H1 (cell line): ENCODE results near the gene NETO1.

Source experiments
- GABPA ChIP-seq: IDR thresholded peaks from 2 replicates; pipeline ENCODE4 v1.6.1; 2011; ENCODE audit warnings: mild to moderate bottlenecking, low read length, moderate library complexity, borderline replicate concordance; ENCODE audit not compliant: insufficient read depth
- RAD21 ChIP-seq, 2 experiments: IDR thresholded peaks in 1 of 2; conservative IDR thresholded peaks in 1 of 2; 2 replicates each; pipeline ENCODE4 v1.6.1; 2011; ENCODE audit warnings: low read depth in 2 of 2, low read length in 2 of 2, improper control_type of control experiment in 1 of 2, inconsistent platforms in 1 of 2, mild to moderate bottlenecking in 1 of 2, moderate library complexity in 1 of 2
- SP1 ChIP-seq: IDR thresholded peaks from 2 replicates; pipeline ENCODE4 v1.6.1; 2011; ENCODE audit warnings: low read depth, low read length
- SP2 ChIP-seq: IDR thresholded peaks from 2 replicates; pipeline ENCODE4 v1.6.1; 2012; ENCODE audit warnings: mild to moderate bottlenecking, low read length, inconsistent platforms
- YY1 ChIP-seq: IDR thresholded peaks from 2 replicates; pipeline ENCODE4 v1.6.1; 2011; ENCODE audit warnings: low read depth, mild to moderate bottlenecking, low read length
- TF ChIP-seq, protein P1 (sequence below): IDR thresholded peaks from 2 replicates; pipeline ENCODE4 v1.6.1; 2012; ENCODE audit warnings: inconsistent platforms

DNA sequence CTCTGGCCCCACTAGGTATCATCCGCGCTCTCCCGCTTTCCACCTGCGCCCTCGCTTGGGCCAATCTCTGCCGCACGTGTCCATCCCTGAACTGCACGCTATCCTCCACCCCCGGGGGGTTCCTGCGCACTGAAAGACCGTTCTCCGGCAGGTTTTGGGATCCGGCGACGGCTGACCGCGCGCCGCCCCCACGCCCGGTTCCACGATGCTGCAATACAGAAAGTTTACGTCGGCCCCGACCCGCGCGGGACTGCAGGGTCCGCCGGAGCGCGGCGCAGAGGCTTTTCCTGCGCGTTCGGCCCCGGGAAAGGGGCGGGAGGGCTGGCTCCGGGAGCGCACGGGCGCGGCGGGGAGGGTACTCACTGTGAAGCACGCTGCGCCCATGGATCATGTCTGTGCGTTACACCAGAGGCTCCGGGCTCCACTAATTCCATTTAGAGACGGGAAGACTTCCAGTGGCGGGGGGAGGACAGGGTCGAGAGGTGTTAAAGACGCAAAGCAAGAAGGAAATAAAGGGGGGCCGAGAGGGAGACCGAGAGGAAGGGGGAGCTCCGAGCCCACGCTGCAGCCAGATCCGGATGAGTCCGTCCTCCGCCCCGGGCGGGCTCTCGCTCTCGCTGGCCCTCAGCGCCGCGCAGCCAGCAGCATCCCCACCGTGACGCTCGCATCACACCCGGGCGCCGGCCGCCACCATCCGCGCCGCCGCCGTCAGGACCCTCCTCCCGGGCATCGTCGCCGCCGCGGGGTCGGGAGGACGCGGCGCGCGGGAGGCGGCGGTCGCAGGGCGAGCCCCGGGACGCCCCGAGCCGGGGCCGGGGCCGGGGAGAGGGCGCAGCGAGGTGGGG is 664 bp downstream of the NETO1 start:
- TF ChIP-seq, protein P1, sequence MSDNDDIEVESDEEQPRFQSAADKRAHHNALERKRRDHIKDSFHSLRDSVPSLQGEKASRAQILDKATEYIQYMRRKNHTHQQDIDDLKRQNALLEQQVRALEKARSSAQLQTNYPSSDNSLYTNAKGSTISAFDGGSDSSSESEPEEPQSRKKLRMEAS = peak; percentile 97
- TF ChIP-seq GABPA (no peak), SP2 (no peak), SP1 (no peak), RAD21 (IDR thresholded peaks at IDR 0.05 in 1 of 2, conservative IDR thresholded peaks at IDR 0.05 in 1 of 2; ENCODE audit: low read depth in 2 of 2, low read length in 2 of 2) (no peak), YY1 (no peak)
